Subcutaneous abdominal adipose tissue (tissue), 5 donors: Measurements from ENCODE around the gene ONECUT2.
"Not testable (repeated sequence)": the region's sequence is repeated elsewhere in the genome, so short reads cannot be mapped to it uniquely, and the experiment has no call there.

Experiments
- H3K27ac ChIP-seq: one replicate; pipeline ENCODE4 v1.7.0; 2013; ENCODE audit warnings: low read depth, mild to moderate bottlenecking, inconsistent platforms, low read length, moderate library complexity
- H3K27me3 ChIP-seq, 5 donors: one replicate each; pipeline ENCODE4 v1.7.0; 2013; ENCODE audit warnings: low read length in 5 of 5, inconsistent platforms in 1 of 5; ENCODE audit not compliant: control insufficient read depth in 5 of 5, insufficient read depth in 4 of 5
- H3K36me3 ChIP-seq, 5 donors: one replicate each; pipeline ENCODE4 v1.7.0; 2013; ENCODE audit warnings: low read length in 5 of 5; ENCODE audit not compliant: control insufficient read depth in 5 of 5, insufficient read depth in 5 of 5
- H3K4me1 ChIP-seq, 5 donors: one replicate each; pipeline ENCODE4 v1.7.0; 2013; ENCODE audit warnings: low read length in 5 of 5, mild to moderate bottlenecking in 3 of 5, moderate library complexity in 1 of 5; ENCODE audit not compliant: control insufficient read depth in 5 of 5, insufficient read depth in 5 of 5
- H3K4me3 ChIP-seq, 5 donors: one replicate each; pipeline ENCODE4 v1.7.0; 2013; ENCODE audit warnings: low read length in 5 of 5, low read depth in 1 of 5
- H3K9ac ChIP-seq, 5 donors: one replicate each; pipeline ENCODE4 v1.7.0; 2013; ENCODE audit warnings: low read length in 5 of 5, mild to moderate bottlenecking in 4 of 5, moderate library complexity in 3 of 5
- H3K9me3 ChIP-seq, 5 donors: one replicate each; pipeline ENCODE4 v1.7.0; 2013; ENCODE audit warnings: low read length in 5 of 5; ENCODE audit not compliant: control insufficient read depth in 5 of 5
- donor health status: healthy.
- donor health status: healthy.
- donor health status: healthy.
- donor health status: healthy.
- donor health status: healthy.

ONECUT2 gene

GRCh38 chr18:57522348-57522747 lies 87.2 kb downstream of the ONECUT2 start:
- not testable (repeated sequence) for H3K4me3 ChIP-seq, H3K4me1 ChIP-seq, H3K9me3 ChIP-seq, H3K36me3 ChIP-seq, H3K9ac ChIP-seq, H3K27ac ChIP-seq, H3K27me3 ChIP-seq

DNA sequence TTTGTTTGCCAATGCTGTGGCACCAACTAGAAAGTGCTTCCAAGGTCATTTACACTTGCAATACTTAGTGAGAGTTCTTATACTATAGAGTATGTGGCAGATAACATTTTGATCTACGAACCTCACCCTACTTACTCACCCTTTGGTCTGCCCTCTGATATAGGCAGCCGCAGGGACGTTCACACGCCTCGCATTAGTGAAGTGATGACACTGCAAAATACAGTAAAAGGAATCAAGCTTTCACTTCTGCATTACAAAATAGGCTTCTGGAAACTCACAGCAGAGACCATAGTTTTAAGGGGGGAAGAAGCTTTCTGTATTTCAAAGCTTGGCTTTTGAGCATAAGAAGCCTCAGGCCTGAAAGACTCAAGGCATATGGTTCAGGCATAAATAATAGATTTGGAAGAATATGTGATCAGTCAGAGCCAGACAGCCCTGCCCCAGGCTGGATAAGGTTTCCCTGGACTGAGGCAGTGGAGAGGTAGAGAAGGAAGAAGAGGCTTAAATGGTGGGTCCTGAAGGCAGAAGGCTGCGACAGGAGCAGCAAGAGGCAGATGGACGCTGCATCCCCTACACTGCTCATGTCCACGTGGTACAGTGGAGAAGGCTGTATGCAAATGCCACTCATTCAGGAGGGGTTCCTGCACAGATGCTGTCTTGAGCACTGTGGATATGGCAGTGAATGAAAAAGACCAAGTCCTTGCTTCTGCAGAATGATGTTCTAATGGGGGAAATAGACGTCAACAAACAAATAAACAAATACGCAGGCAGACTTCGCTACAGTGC lies 88.2 kb downstream of the ONECUT2 start:
- H3K4me1 ChIP-seq = no peaks in the 10 kb centered on the region
- H3K27ac ChIP-seq = no peak overlapping the region
- peaks cover 0 to 6% (median 5%) of the 10 kb centered on the region in 5 donors for H3K9me3 ChIP-seq
- no peak overlapping the region for H3K9ac ChIP-seq
- no peak overlapping the region for H3K4me3 ChIP-seq
- H3K36me3 ChIP-seq = no peaks in the 10 kb centered on the region
- H3K27me3 ChIP-seq = no peaks in the 10 kb centered on the region

DNA sequence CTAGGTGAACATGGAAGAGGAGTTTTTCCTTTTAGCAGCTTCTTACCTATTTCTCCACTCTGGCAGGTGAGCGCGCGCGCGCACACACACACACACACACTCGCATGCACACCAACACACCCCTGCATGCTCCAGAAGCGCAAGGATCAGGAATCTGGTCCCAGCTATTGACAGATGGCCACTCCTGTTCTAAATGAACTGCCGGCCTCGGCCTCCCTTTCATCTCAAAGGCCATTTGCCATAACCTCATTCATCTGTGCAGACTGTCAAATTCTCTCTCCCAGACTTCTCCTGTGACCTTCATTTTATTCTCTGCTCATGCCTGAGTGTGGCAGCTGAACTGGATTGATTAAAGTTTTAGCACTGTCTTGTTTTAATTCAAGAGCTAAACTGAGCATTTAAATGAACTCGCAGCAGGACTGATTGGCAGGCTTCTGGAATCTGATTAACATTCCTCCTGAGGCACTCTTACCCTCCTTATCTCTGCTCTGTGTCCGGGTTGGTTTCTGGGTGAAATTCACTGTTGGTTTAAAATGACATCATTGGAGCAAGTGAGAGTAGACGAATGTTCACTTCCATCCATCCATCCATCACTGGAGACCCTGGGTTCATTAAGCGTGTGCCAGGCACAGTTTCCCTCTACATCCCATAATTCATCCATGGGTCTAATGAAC lies 92.5 kb downstream of the ONECUT2 start:
- Histone ChIP-seq H3K36me3 (no peaks in the 10 kb centered on the region), H3K4me3 (no peak overlapping the region), H3K9ac (no peak overlapping the region), H3K9me3 (peaks cover 0 to 6% (median 5%) of the 10 kb centered on the region in 5 donors), H3K27me3 (peaks cover 0 to 2% (median 0%) of the 10 kb centered on the region in 5 donors), H3K27ac (no peak overlapping the region), H3K4me1 (no peaks in the 10 kb centered on the region)

DNA sequence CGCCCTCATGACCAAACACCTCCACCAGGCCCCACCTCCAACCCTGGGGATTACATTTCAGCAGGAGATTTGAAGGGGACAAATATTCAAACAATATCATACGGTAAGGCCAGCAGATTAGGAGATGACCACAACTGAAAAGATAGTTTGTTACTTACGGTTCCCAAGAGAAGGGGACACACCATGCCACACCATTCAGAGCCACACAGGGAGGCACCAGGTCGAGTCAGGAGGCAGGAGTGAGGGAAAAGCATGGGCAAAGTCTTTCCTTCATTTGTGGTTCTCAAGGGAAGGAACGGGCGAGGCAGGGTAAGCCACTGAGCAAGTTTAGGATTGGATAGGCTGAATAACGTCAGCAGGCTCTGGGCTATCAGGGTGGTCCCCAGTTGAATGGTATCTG lies 94.0 kb downstream of the ONECUT2 start:
- H3K9ac ChIP-seq = no peak overlapping the region
- H3K4me3 ChIP-seq = no peak overlapping the region
- peaks cover 0 to 9% (median 0%) of the 10 kb centered on the region in 5 donors for H3K4me1 ChIP-seq
- no peaks in the 10 kb centered on the region for H3K36me3 ChIP-seq
- peaks cover 0 to 6% (median 5%) of the 10 kb centered on the region in 5 donors for H3K9me3 ChIP-seq
- peaks cover 0 to 2% (median 0%) of the 10 kb centered on the region in 5 donors for H3K27me3 ChIP-seq
- H3K27ac ChIP-seq = no peak overlapping the region

DNA sequence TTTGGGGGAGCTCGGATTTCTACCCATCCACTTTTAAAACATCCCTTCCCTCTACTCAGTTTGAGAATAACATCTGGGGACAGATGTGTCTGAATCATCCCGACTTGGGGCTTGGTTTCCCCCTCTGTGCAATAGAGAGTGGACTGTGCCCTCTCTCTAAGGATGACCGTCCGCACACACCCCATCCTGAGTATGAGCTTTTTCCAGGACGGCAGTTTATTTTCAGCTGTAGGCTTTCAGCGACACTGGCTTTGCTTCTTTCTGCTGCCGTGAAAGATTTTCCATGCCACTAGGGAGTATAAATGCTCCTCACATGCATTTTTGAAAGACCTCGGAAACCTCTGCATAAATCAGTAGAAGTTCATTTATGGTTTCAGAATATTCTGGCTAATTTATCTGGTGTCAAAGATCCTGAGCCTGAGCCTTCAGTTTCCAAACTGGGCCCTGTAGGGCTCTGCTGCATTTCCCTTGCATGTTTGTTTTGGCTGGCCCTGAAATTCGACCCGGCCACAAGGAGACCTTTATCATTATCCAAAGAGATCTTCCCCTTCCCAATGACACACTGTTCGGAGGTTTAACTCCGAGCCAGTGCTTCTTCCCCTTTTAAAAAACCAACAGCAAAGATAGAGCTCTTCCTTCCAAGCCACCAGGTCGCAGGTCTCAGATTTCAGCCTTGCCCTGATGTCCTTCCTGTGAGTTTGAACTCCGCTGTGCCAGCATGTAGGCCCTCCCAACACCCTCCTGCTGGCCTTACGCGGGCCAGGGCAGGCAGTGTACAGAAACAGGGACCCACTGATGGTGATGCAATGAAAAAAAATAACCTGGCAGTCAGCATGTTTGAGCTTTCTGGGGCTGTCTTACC lies 98.1 kb downstream of the ONECUT2 start:
- no peak overlapping the region for H3K9ac ChIP-seq
- no peak overlapping the region for H3K4me3 ChIP-seq
- H3K9me3 ChIP-seq = no peaks in the 10 kb centered on the region
- H3K36me3 ChIP-seq = no peaks in the 10 kb centered on the region
- H3K27ac ChIP-seq = no peak overlapping the region
- H3K4me1 ChIP-seq = peaks cover 0 to 9% (median 0%) of the 10 kb centered on the region in 5 donors
- peaks cover 0 to 2% (median 0%) of the 10 kb centered on the region in 5 donors for H3K27me3 ChIP-seq

- H3K36me3 ChIP-seq = no peaks in the 10 kb centered on the region
- H3K9ac ChIP-seq = no peak overlapping the region
- H3K27me3 ChIP-seq = peaks cover 0 to 5% (median 0%) of the 10 kb centered on the region in 5 donors
- no peak overlapping the region for H3K27ac ChIP-seq
- no peak overlapping the region for H3K4me3 ChIP-seq
- peaks cover 0 to 9% (median 0%) of the 10 kb centered on the region in 5 donors for H3K4me1 ChIP-seq
- H3K9me3 ChIP-seq = no peaks in the 10 kb centered on the region
Measured at GRCh38 chr18:57533868-57534510, 98.8 kb downstream of the ONECUT2 start.

- Histone ChIP-seq H3K27me3 (peaks cover 0 to 5% (median 0%) of the 10 kb centered on the region in 5 donors), H3K36me3 (no peaks in the 10 kb centered on the region), H3K9ac (no peak overlapping the region), H3K4me1 (peaks cover 0 to 9% (median 0%) of the 10 kb centered on the region in 5 donors), H3K4me3 (no peak overlapping the region), H3K9me3 (no peaks in the 10 kb centered on the region), H3K27ac (no peak overlapping the region)
Measured at GRCh38 chr18:57534511-57534909, 99.3 kb downstream of the ONECUT2 start.

DNA sequence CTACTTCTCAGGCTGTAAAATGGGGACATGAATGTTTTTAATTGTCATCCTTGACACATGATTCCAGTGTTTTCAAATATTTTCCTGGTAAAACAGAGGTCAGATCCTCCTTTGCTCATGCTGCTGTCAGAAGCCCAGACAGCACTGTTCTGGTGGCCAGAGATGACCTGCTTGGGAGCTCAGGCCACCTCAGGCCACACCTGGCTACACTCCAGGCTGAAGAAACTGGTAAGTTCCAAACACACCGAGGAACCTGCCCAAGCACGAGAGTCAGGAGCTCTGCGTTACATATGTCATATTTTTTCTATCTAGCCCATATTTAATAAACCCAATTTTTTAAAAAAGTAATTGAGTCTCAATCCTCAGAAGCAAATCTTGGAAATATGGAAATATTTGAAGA lies 103.4 kb downstream of the ONECUT2 start:
- H3K9ac ChIP-seq = no peak overlapping the region
- peaks cover 0 to 3% (median 0%) of the 10 kb centered on the region in 5 donors for H3K4me1 ChIP-seq
- no peaks in the 10 kb centered on the region for H3K36me3 ChIP-seq
- no peak overlapping the region for H3K4me3 ChIP-seq
- no peaks in the 10 kb centered on the region for H3K9me3 ChIP-seq
- H3K27me3 ChIP-seq = peaks cover 0 to 11% (median 0%) of the 10 kb centered on the region in 5 donors
- no peak overlapping the region for H3K27ac ChIP-seq

DNA sequence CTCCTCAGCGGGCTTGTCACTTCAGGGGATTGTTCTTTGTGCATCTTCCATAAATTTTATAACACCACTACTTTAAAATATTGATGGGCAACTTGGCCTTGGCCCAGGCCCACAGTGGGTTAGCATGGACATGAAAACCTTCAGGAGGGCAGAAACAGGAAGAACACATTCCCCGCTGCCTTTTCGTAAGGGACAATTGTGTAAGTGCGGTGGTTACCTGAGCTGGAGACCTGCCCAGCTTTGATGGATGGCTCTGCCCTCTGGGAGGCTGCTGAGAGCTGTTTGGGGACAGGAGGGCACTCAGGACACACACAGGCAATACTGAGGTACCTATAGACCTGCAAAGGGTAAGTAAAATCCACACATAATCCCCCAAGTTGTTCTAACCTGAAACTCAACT lies 104.5 kb downstream of the ONECUT2 start:
- Histone ChIP-seq H3K27ac (no peak overlapping the region), H3K4me1 (no peaks in the 10 kb centered on the region), H3K9ac (no peak overlapping the region), H3K36me3 (no peaks in the 10 kb centered on the region), H3K4me3 (no peak overlapping the region), H3K9me3 (no peaks in the 10 kb centered on the region), H3K27me3 (peaks cover 0 to 11% (median 0%) of the 10 kb centered on the region in 5 donors)
